Psoas muscle (tissue), 8 donors: ENCODE data around the gene PLXNC1. TPM values are rescaled to one million over a fixed set of nuclear protein-coding genes. Genes with fewer than 3 reads are reported as not detected.

Experiments used
- ATAC-seq, 4 donors: fragments of 200-7000 bp; cut with Tn5 transposase; one replicate each; pipeline ENCODE4 v1.9.1; 2020; ENCODE audit warnings: moderate library complexity in 3 of 4, mild to moderate bottlenecking in 2 of 4
- DNase-seq, 2 donors: peaks; one replicate each; pipeline ENCODE4 v3.0.0-alpha.2; 2020
- H3K27ac ChIP-seq: fragments of 200-600 bp; one replicate; pipeline ENCODE4 v1.8.0; 2022
- H3K27me3 ChIP-seq, 3 donors: fragments of 200-600 bp in 1 of 3; one replicate each; pipeline versions ENCODE4 v1.6.1 to v1.8.0; 2013 to 2022; ENCODE audit warnings: low read length in 2 of 3, mild to moderate bottlenecking in 2 of 3, moderate library complexity in 1 of 3; ENCODE audit not compliant: insufficient read depth in 3 of 3
- H3K36me3 ChIP-seq, 2 donors: fragments of 200-600 bp in 1 of 2; one replicate each; pipeline versions ENCODE4 v1.6.1 to v1.8.0; 2013 to 2022; ENCODE audit warnings: low read depth in 1 of 2, mild to moderate bottlenecking in 1 of 2, moderate library complexity in 1 of 2; ENCODE audit not compliant: insufficient read depth in 1 of 2
- H3K4me1 ChIP-seq: fragments of 200-600 bp; one replicate; pipeline ENCODE4 v1.8.0; 2022
- H3K4me3 ChIP-seq: fragments of 200-600 bp; one replicate; pipeline ENCODE4 v1.8.0; 2022; ENCODE audit warnings: mild to moderate bottlenecking
- H3K9me3 ChIP-seq: fragments of 200-600 bp; one replicate; pipeline ENCODE4 v1.8.0; 2022
- CTCF ChIP-seq: fragments of 200-600 bp; IDR thresholded peaks from one replicate; pipeline ENCODE4 v1.8.0; 2022; ENCODE audit warnings: antibody characterized with exemption
- WGBS, 3 donors: extraction: QIAGEN DNeasy Blood & Tissue Kit; methylation state at CpG; one replicate each; pipeline versions ENCODE4 v1.1.6 to v1.1.7; 2013; 5-methylcytosine and 5-hydroxymethylcytosine counted together
- intact Hi-C, 2 donors: fragments of 100-400 bp; cut with DNase I; formaldehyde crosslinking; loops; one replicate each; pipeline versions ENCODE4 v1.11.0 to v1.14.2; 2022
- polyA plus RNA-seq, 3 donors: library from polyadenylated mRNA; stranded (reverse); fragments of 200-250 nt; gene quantifications; one replicate each; pipeline ENCODE4 v1.2.3, GENCODE V29; 2013
- total RNA-seq, 4 donors: library from RNA; stranded (reverse); fragmentation: NEBNext Ultra II Directional in 2 of 4; extraction: Animal tissue kit (Norgen Biotek cat#: 25700) in 2 of 4; gene quantifications; one replicate each; pipeline versions ENCODE4 v1.2.1 to v1.2.4, GENCODE V29; 2021 to 2023
- donor health status: healthy with polysubstance abuse.
- donor health status: DM: no; HTN: no; CAD: no; lungs with moderate emphysema.
- donor health status: Bipolar disorder and iron deficiency.
- donor health status: healthy.
- donor health status: DM: yes; HTN: yes; CAD: no.
- donor health status: DM: no; HTN: no; CAD: no.
- donor health status: DM: no; HTN: no; CAD: no.
- donor health status: DM: yes; HTN: yes; CAD: no.

PLXNC1 gene
- total and polyA plus RNA-seq, 7 donors = 0.18 to 4.0 (median 0.52) TPM

- intact Hi-C loops = no loop called here
- H3K27me3 ChIP-seq = peaks cover 0 to 3% (median 0%) of the 10 kb centered on the region in 3 donors
Measured at GRCh38 chr12:94109160-94109559, 39.2 kb upstream of the PLXNC1 start.

GRCh38 chr12:94110258-94110657 lies 38.1 kb upstream of the PLXNC1 start:
- no peaks in the 10 kb centered on the region for H3K36me3 ChIP-seq
- H3K4me1 ChIP-seq = no peaks in the 10 kb centered on the region
- TF ChIP-seq CTCF = no peak
- no peak overlapping the region for H3K27ac ChIP-seq
- intact Hi-C loops = no loop called here
- H3K4me3 ChIP-seq = no peak overlapping the region
- H3K9me3 ChIP-seq = no peaks in the 10 kb centered on the region
- 88 to 91% (median 89%) methylated on average over 9 of the region's 9 CpGs for WGBS, 3 donors
- no peak for DNase-seq
- peaks cover 0 to 3% (median 0%) of the 10 kb centered on the region in 3 donors for H3K27me3 ChIP-seq
- no peak for ATAC-seq

More at GRCh38 chr12:94109160-94109559, 39.2 kb upstream of the PLXNC1 start:
- H3K4me3 ChIP-seq = no peak overlapping the region
- DNase-seq (no peak), ATAC-seq (no peak)
- no peaks in the 10 kb centered on the region for H3K4me1 ChIP-seq
- no peaks in the 10 kb centered on the region for H3K9me3 ChIP-seq
- no peak overlapping the region for H3K27ac ChIP-seq
- WGBS, 3 donors = 30 to 38% (median 33%) methylated on average over 5 of the region's 5 CpGs
- no peaks in the 10 kb centered on the region for H3K36me3 ChIP-seq
- no peak for TF ChIP-seq CTCF

GRCh38 chr12:94111302-94111701 lies 37.1 kb upstream of the PLXNC1 start:
- TF ChIP-seq CTCF = no peak
- 74 to 85% (median 82%) methylated on average over 2 of the region's 2 CpGs for WGBS, 3 donors
- no peaks in the 10 kb centered on the region for H3K36me3 ChIP-seq

GRCh38 chr12:94112121-94112520 lies 36.3 kb upstream of the PLXNC1 start:
- Histone ChIP-seq H3K9me3 (no peaks in the 10 kb centered on the region), H3K36me3 (no peaks in the 10 kb centered on the region), H3K4me3 (no peak overlapping the region), H3K27ac (no peak overlapping the region), H3K4me1 (no peaks in the 10 kb centered on the region), H3K27me3 (no peaks in the 10 kb centered on the region)
- no peak for TF ChIP-seq CTCF
- intact Hi-C loops = no loop called here
- no peak for DNase-seq
- WGBS, 3 donors = 63 to 73% (median 68%) methylated on average over 2 of the region's 2 CpGs
- no peak for ATAC-seq

More at GRCh38 chr12:94111302-94111701, 37.1 kb upstream of the PLXNC1 start:
- no peaks in the 10 kb centered on the region for H3K4me1 ChIP-seq
- DNase-seq (no peak), ATAC-seq (no peak)
- intact Hi-C loops = no loop called here
- H3K4me3 ChIP-seq = no peak overlapping the region
- no peak overlapping the region for H3K27ac ChIP-seq
- H3K27me3 ChIP-seq = peaks cover 0 to 3% (median 0%) of the 10 kb centered on the region in 3 donors
- H3K9me3 ChIP-seq = no peaks in the 10 kb centered on the region

- TF ChIP-seq CTCF = no peak
- no peaks in the 10 kb centered on the region for H3K4me1 ChIP-seq
Measured at GRCh38 chr12:94114166-94114565, 34.2 kb upstream of the PLXNC1 start.

More at GRCh38 chr12:94114166-94114565, 34.2 kb upstream of the PLXNC1 start:
- intact Hi-C loops = no loop called here
- Histone ChIP-seq H3K36me3 (no peaks in the 10 kb centered on the region), H3K4me3 (no peak overlapping the region), H3K27ac (no peak overlapping the region), H3K27me3 (no peaks in the 10 kb centered on the region), H3K9me3 (no peaks in the 10 kb centered on the region)
- ATAC-seq (no peak), DNase-seq (no peak)
- WGBS, 3 donors = 95 to 99% (median 96%) methylated on average over 4 of the region's 4 CpGs
